H1 (cell line): Measurements from ENCODE around the gene CALM3. TPM values are rescaled to one million over a fixed set of nuclear protein-coding genes. Genes with fewer than 3 reads are reported as not detected.

Experiments used
- CTCF ChIA-PET: fragments of 300-600 bp; sonication (Branson Sonifier 250); formaldehyde crosslinking; loops from one replicate; lab custom pipeline; 2021; ENCODE audit not compliant: partially characterized antibody; lab: Charles Lee
- POLR2A ChIA-PET: fragments of 300-600 bp; sonication (Branson Sonifier 250); formaldehyde crosslinking; loops from one replicate; lab custom pipeline; 2021; ENCODE audit warnings: inconsistent platforms; ENCODE audit not compliant: partially characterized antibody; lab: Charles Lee
- DNase-seq, 2 experiments: peaks; one replicate each; pipeline versions ENCODE4 v3.0.0 to v3.0.0-alpha.2; 2010 to 2022; ENCODE audit warnings: low spot score in 2 of 2, low read depth in 1 of 2, mixed read lengths in 1 of 2
- FAIRE-seq: peaks from 2 replicates; lab custom pipeline; 2011; peaks lifted over from hg19 to GRCh38; lab: Jason Lieb, UNC
- H2AFZ ChIP-seq: 2 replicates; pipeline ENCODE4 v1.8.1; 2012; ENCODE audit warnings: low read length, inconsistent platforms
- H2AK5ac ChIP-seq: 2 replicates; pipeline ENCODE4 v1.6.1; 2013; ENCODE audit warnings: low read depth, low read length
- H2BK120ac ChIP-seq: replicated peaks from 2 replicates; pipeline ENCODE3; 2013; ENCODE audit warnings: low read depth, low read length, inconsistent platforms
- H2BK12ac ChIP-seq: 2 replicates; pipeline ENCODE4 v1.6.1; 2013; ENCODE audit warnings: low read depth, low read length
- H2BK15ac ChIP-seq: 2 replicates; pipeline ENCODE4 v1.6.1; 2013; ENCODE audit warnings: low read length
- H2BK20ac ChIP-seq: 2 replicates; pipeline ENCODE4 v1.6.1; 2013; ENCODE audit warnings: low read length
- H2BK5ac ChIP-seq: 2 replicates; pipeline ENCODE4 v1.6.1; 2013; ENCODE audit warnings: low read depth, low read length
- H3K14ac ChIP-seq: 2 replicates; pipeline ENCODE4 v1.6.1; 2013; ENCODE audit warnings: inconsistent platforms; ENCODE audit not compliant: insufficient read length
- H3K18ac ChIP-seq: 2 replicates; pipeline ENCODE4 v1.6.1; 2013; ENCODE audit warnings: low read length; ENCODE audit errors: extremely low read depth
- H3K23ac ChIP-seq: 2 replicates; pipeline ENCODE4 v1.6.1; 2013; ENCODE audit warnings: inconsistent platforms; ENCODE audit not compliant: insufficient read length
- H3K23me2 ChIP-seq: 2 replicates; pipeline ENCODE4 v1.6.1; 2013; ENCODE audit warnings: low read depth, low read length
- H3K27ac ChIP-seq: 2 replicates; pipeline ENCODE4 v1.6.1; 2011; ENCODE audit warnings: low read depth, low read length, inconsistent platforms
- H3K27me3 ChIP-seq, 4 experiments: replicated peaks in 1 of 4; 1 replicate in 1 of 4; 2 replicates in 3 of 4; pipeline versions ENCODE4 v1.6.1 to v1.8.1; 2011 to 2013; ENCODE audit warnings: low read length in 3 of 4, mild to moderate bottlenecking in 3 of 4, inconsistent platforms in 2 of 4, mixed read lengths in 2 of 4, moderate library complexity in 1 of 4; ENCODE audit not compliant: control insufficient read depth in 3 of 4, insufficient read depth in 3 of 4; ENCODE audit errors: extremely low read depth in 1 of 4
- H3K36me3 ChIP-seq, 4 experiments: 2 replicates each; pipeline versions ENCODE4 v1.6.1 to v1.8.1; 2011 to 2013; ENCODE audit warnings: mild to moderate bottlenecking in 4 of 4, low read length in 3 of 4, moderate library complexity in 2 of 4, control low read depth in 1 of 4, inconsistent platforms in 1 of 4; ENCODE audit not compliant: insufficient read depth in 4 of 4, control insufficient read depth in 2 of 4
- H3K4ac ChIP-seq: replicated peaks from 2 replicates; pipeline ENCODE3; 2013; ENCODE audit warnings: low read length, low read depth, mixed read lengths, inconsistent platforms; ENCODE audit not compliant: insufficient read length
- H3K4me1 ChIP-seq, 4 experiments: replicated peaks in 1 of 4; 1 replicate in 1 of 4; 2 replicates in 3 of 4; pipeline versions ENCODE4 v1.6.1 to v1.8.1; 2011 to 2013; ENCODE audit warnings: low read length in 3 of 4, inconsistent platforms in 2 of 4, mixed read lengths in 1 of 4; ENCODE audit not compliant: insufficient read depth in 4 of 4, control insufficient read depth in 3 of 4
- H3K4me2 ChIP-seq, 2 experiments: 2 replicates each; pipeline versions ENCODE4 v1.6.1 to v1.8.1; 2011 to 2013; ENCODE audit warnings: low read depth in 2 of 2, low read length in 2 of 2, control low read depth in 1 of 2, inconsistent platforms in 1 of 2, mild to moderate bottlenecking in 1 of 2; ENCODE audit not compliant: insufficient read depth in 1 of 2
- H3K4me3 ChIP-seq, 4 experiments: fragments of 200-600, 300-600 bp in 1 of 4; sonication (generic), shearing (Covaris generic), sonication (Bioruptor Twin) in 1 of 4; 2 replicates each; pipeline versions ENCODE4 v1.5.1 to v1.8.1; 2011 to 2016; ENCODE audit warnings: low read length in 4 of 4, low read depth in 3 of 4, control low read depth in 2 of 4, inconsistent platforms in 2 of 4, mild to moderate bottlenecking in 2 of 4, mixed read lengths in 1 of 4, moderate library complexity in 1 of 4; ENCODE audit not compliant: insufficient read depth in 2 of 4; ENCODE audit errors: extremely low read depth in 1 of 4
- H3K56ac ChIP-seq: replicated peaks from 2 replicates; pipeline ENCODE3; 2013; ENCODE audit warnings: low read depth, mild to moderate bottlenecking, mixed read lengths, low read length, inconsistent platforms; ENCODE audit not compliant: insufficient read length
- H3K79me1 ChIP-seq: 2 replicates; pipeline ENCODE4 v1.6.1; 2013; ENCODE audit warnings: low read depth, low read length, control low read depth
- H3K79me2 ChIP-seq, 2 experiments: 2 replicates each; pipeline versions ENCODE4 v1.6.1 to v1.8.1; 2012 to 2013; ENCODE audit warnings: low read length in 2 of 2, mild to moderate bottlenecking in 2 of 2, inconsistent platforms in 1 of 2; ENCODE audit not compliant: insufficient read depth in 2 of 2, control insufficient read depth in 1 of 2
- H3K9ac ChIP-seq, 4 experiments: replicated peaks in 1 of 4; 1 replicate in 1 of 4; 2 replicates in 3 of 4; pipeline versions ENCODE4 v1.6.1 to v1.8.1; 2011 to 2013; ENCODE audit warnings: low read depth in 3 of 4, low read length in 3 of 4, control low read depth in 2 of 4, mild to moderate bottlenecking in 2 of 4, moderate library complexity in 2 of 4, inconsistent platforms in 1 of 4; ENCODE audit errors: extremely low read depth in 1 of 4
- H3K9me3 ChIP-seq, 2 experiments: 2 replicates each; pipeline versions ENCODE4 v1.6.1 to v1.8.1; 2012 to 2013; ENCODE audit warnings: mild to moderate bottlenecking in 2 of 2, moderate library complexity in 2 of 2, control low read depth in 1 of 2, inconsistent platforms in 1 of 2, low read depth in 1 of 2, low read length in 1 of 2, mixed read lengths in 1 of 2; ENCODE audit not compliant: insufficient read depth in 2 of 2
- H4K20me1 ChIP-seq, 2 experiments: replicated peaks in 1 of 2; 2 replicates each; pipeline versions ENCODE3 to v1.8.1; 2011 to 2013; ENCODE audit warnings: inconsistent platforms in 2 of 2, low read length in 2 of 2, mild to moderate bottlenecking in 1 of 2; ENCODE audit not compliant: insufficient read depth in 2 of 2, control insufficient read depth in 1 of 2
- H4K5ac ChIP-seq: 2 replicates; pipeline ENCODE4 v1.6.1; 2013; ENCODE audit warnings: low read length, low read depth, mixed read lengths, inconsistent platforms; ENCODE audit not compliant: insufficient read length
- H4K8ac ChIP-seq: 2 replicates; pipeline ENCODE4 v1.8.0; 2013; ENCODE audit warnings: mild to moderate bottlenecking, moderate library complexity, low read length, inconsistent platforms; ENCODE audit not compliant: insufficient read depth; ENCODE audit errors: extremely low read depth
- H4K91ac ChIP-seq: replicated peaks from 2 replicates; pipeline ENCODE3; 2013; ENCODE audit warnings: low read length, mixed read lengths, inconsistent platforms; ENCODE audit not compliant: insufficient read length
- CHD1 ChIP-seq: IDR thresholded peaks from 2 replicates; pipeline ENCODE4 v1.6.1; 2012; ENCODE audit warnings: low read depth, low read length, improper control_type of control experiment
- NRF1 ChIP-seq: IDR thresholded peaks from 2 replicates; pipeline ENCODE4 v1.6.1; 2011; ENCODE audit warnings: mild to moderate bottlenecking, low read depth, low read length, improper control_type of control experiment
- SP1 ChIP-seq: IDR thresholded peaks from 2 replicates; pipeline ENCODE4 v1.6.1; 2011; ENCODE audit warnings: low read depth, low read length
- SP4 ChIP-seq: IDR thresholded peaks from 2 replicates; pipeline ENCODE4 v1.6.1; 2012; ENCODE audit warnings: low read length, inconsistent platforms
- WGBS, 2 experiments: shearing (Covaris generic) in 1 of 2; methylation state at CpG; one replicate each; pipeline versions ENCODE4 v1.1.6 to v1.1.7; 2013 to 2015; ENCODE audit warnings: low lambda C conversion rate in 2 of 2, mixed read lengths in 2 of 2, inconsistent platforms in 1 of 2, low coverage in 1 of 2, missing lambda C conversion rate in 1 of 2; ENCODE audit not compliant: insufficient replicate concordance in 2 of 2, insufficient coverage in 1 of 2, insufficient read length in 1 of 2; ENCODE audit errors: extremely low coverage in 1 of 2, missing lambda C conversion rate in 1 of 2; 5-methylcytosine and 5-hydroxymethylcytosine counted together
- polyA plus RNA-seq, 7 experiments: library from polyadenylated mRNA; depleted of rRNA in 3 of 7; stranded (reverse) in 5 of 7; unstranded in 2 of 7; fragments of >200 nt in 5 of 7; fragments of 200-250 nt in 2 of 7; gene quantifications; 1 replicate in 5 of 7; 2 replicates in 1 of 7; 4 replicates in 1 of 7; pipeline versions ENCODE4 v1.2.1 to v1.2.3, GENCODE V29; 2011 to 2013; ENCODE audit warnings: missing spikeins in 2 of 7, mixed read lengths in 2 of 7
- total RNA-seq: library from RNA; stranded (reverse); fragmentation: NEBNext Ultra II Directional; extraction: Animal tissue kit (Norgen Biotek cat#: 25700); gene quantifications from 2 replicates; pipeline ENCODE4 v1.2.1, GENCODE V29; 2021

Gene CALM3
- total and polyA plus RNA-seq, 2 of the 8 experiments (the other 6 are each of a cell fraction or from before 2014, with no cell fraction given): 315 to 326 TPM

DNA sequence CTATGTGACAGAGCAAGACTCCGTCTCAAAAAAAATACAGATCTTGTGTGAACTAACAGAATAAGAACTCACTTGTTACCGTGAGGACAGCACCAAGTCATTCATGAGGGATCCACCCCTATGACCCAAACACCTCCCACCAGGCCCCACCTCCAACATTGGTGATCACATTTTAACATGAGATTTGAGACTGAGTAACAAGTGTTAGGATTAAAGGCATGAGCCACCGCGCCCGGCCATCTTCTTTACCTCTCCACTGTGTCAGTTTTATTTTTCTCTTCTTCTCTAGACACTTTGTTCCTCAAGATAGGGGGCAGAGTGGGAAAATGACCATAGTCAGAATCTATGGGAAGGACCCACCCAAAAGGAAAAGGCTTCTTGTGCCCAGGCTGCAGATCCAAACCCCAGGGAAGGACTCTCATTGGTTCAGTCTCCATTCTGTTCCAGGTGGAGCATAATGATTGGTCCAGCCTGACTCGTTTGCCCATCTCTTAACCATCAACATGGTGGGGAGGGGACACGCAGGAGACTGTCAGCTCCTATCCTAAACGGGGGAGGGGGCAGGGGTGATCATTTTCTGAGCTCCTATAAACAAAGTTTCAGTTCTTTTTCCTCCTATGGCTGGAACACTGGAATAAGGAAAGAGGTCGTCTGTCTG, 1.3 kb upstream of the CALM3 start:
- Histone ChIP-seq H3K4me2 (peak overlapping the region; percentile 75 to 89), H3K36me3 (no peaks in the 10 kb centered on the region), H3K4me3 (peak overlapping the region; percentile 78 to 100 (median 91); a peak in 6 of 8 replicates), H3K27ac (no peak overlapping the region), H4K8ac (0 out of 2 replicates have a peak overlapping the region, but pooled peaks have one; percentile 100), H3K79me1 (peaks cover 16% of the 10 kb centered on the region), H3K56ac (no peak overlapping the region), H2BK5ac (no peak overlapping the region), H3K4ac (no peak overlapping the region), H3K9me3 (no peaks in the 10 kb centered on the region), H4K5ac (no peak overlapping the region), H3K79me2 (peaks cover 15 to 33% of the 10 kb centered on the region in 2 experiments), H4K91ac (no peak overlapping the region), H2BK120ac (no peak overlapping the region), H2BK15ac (no peak overlapping the region), H3K9ac (no peak overlapping the region), H3K23ac (no peak overlapping the region), H2AFZ (no peak overlapping the region), H3K14ac (no peak overlapping the region), H4K20me1 (peaks cover 18 to 21% of the 10 kb centered on the region in 2 experiments), H3K18ac (0 out of 2 replicates have a peak overlapping the region, but pooled peaks have one; percentile 48), H2BK12ac (0 out of 2 replicates have a peak overlapping the region, but pooled peaks have one; percentile 100), H2BK20ac (no peak overlapping the region), H3K23me2 (peaks cover 12% of the 10 kb centered on the region), H3K27me3 (no peaks in the 10 kb centered on the region), H2AK5ac (no peak overlapping the region), H3K4me1 (peaks cover 0 to 19% (median 8%) of the 10 kb centered on the region in 4 experiments; a peak in 5 of 7 replicates)
- TF ChIP-seq SP4 (0 out of 2 replicates have a peak, but pooled peaks have one; percentile 1), NRF1 (no peak), SP1 (no peak), CHD1 (no peak)
- no peak for FAIRE-seq
- ChIA-PET POLR2A (interaction anchor here (0.6 to 4.2 kb wide), 11 partner anchors 11 to 172 kb away, joined by 3 to 28 read pairs (median 3); partner anchors contain the start of gene DACT3), CTCF (interaction anchor here (0.6 to 3.3 kb wide), 14 partner anchors 12 to 204 kb away, joined by 3 to 17 read pairs (median 4); no protein-coding TSS in a partner anchor)
- DNase-seq: no peak
- WGBS, 2 experiments: 69% methylated on average over 9 of the region's 9 CpGs; no CpG with 5 or more reads in 1 of the 2 experiments
